K562 (cell line): ENCODE measurements around the gene PRPF18. TPM values are rescaled to one million over a fixed set of nuclear protein-coding genes. Genes with fewer than 3 reads are reported as not detected.

Experiments used
- CBFB ChIP-seq: sonication (generic); formaldehyde crosslinking; IDR thresholded peaks from 2 replicates; pipeline ENCODE4 v1.4.0; 2020; ENCODE audit warnings: mild to moderate bottlenecking, missing genetic modification reagents
- CREB3L1 ChIP-seq: fragments of 450-650 bp; IDR thresholded peaks from 2 replicates; pipeline ENCODE4 v1.6.1; 2014; ENCODE audit warnings: low read depth, mild to moderate bottlenecking, moderate library complexity, borderline replicate concordance
- E2F4 ChIP-seq: sonication (generic); formaldehyde crosslinking; IDR thresholded peaks from 2 replicates; pipeline ENCODE4 v1.8.0; 2022; ENCODE audit warnings: mild to moderate bottlenecking, low read depth, missing genetic modification reagents
- ELF4 ChIP-seq: fragments of 450-650 bp; formaldehyde crosslinking; IDR thresholded peaks from 2 replicates; pipeline ENCODE4 v1.4.0; 2022; ENCODE audit warnings: missing genetic modification characterization
- EP300 ChIP-seq: IDR thresholded peaks from 2 replicates; pipeline ENCODE4 v1.6.1; 2012; ENCODE audit warnings: low read length, improper control_type of control experiment
- FOXA3 ChIP-seq, 2 experiments: fragments of 450-650 bp in 1 of 2; sonication (generic) in 1 of 2; formaldehyde crosslinking; IDR thresholded peaks in 1 of 2; conservative IDR thresholded peaks in 1 of 2; 2 replicates each; pipeline versions ENCODE4 v1.4.0 to v1.8.0; 2020 to 2022; ENCODE audit warnings: mild to moderate bottlenecking in 2 of 2, missing genetic modification reagents in 1 of 2
- HMBOX1 ChIP-seq: sonication (generic); IDR thresholded peaks from 2 replicates; pipeline ENCODE4 v1.6.1; 2016
- KLF6 ChIP-seq: fragments of 250-450 bp; sonication (Bioruptor Pico); IDR thresholded peaks from 2 replicates; pipeline ENCODE4 v1.4.0; 2020; ENCODE audit warnings: mild to moderate bottlenecking, moderate library complexity, borderline replicate concordance
- MECOM ChIP-seq: fragments of 250-450 bp; sonication (Bioruptor Pico); IDR thresholded peaks from 2 replicates; pipeline ENCODE4 v1.8.0; 2022; ENCODE audit warnings: inconsistent platforms
- PML ChIP-seq: IDR thresholded peaks from 2 replicates; pipeline ENCODE4 v1.6.1; 2012; ENCODE audit warnings: low read length, inconsistent platforms
- SIX5 ChIP-seq, 2 experiments: IDR thresholded peaks; 2 replicates each; pipeline ENCODE4 v1.6.1; 2011; ENCODE audit warnings: low read length in 2 of 2, borderline replicate concordance in 1 of 2, low read depth in 1 of 2, mild to moderate bottlenecking in 1 of 2, moderate library complexity in 1 of 2; ENCODE audit not compliant: insufficient read depth in 1 of 2
- STAG1 ChIP-seq: sonication (generic); formaldehyde crosslinking; IDR thresholded peaks from 2 replicates; pipeline ENCODE4 v1.5.0; 2020; ENCODE audit warnings: missing genetic modification reagents, borderline replicate concordance
- TAF1 ChIP-seq: IDR thresholded peaks from 2 replicates; pipeline ENCODE4 v1.6.1; 2011; ENCODE audit warnings: mild to moderate bottlenecking, low read length, moderate library complexity; ENCODE audit not compliant: insufficient read depth, control insufficient read depth, severe bottlenecking; ENCODE audit errors: extremely low read depth
- UBTF ChIP-seq, 2 experiments: IDR thresholded peaks; 2 replicates each; pipeline ENCODE4 v1.6.1; 2012; ENCODE audit warnings: improper control_type of control experiment in 2 of 2, low read depth in 2 of 2, low read length in 2 of 2, borderline replicate concordance in 1 of 2
- ZBTB17 ChIP-seq: fragments of 450-650 bp; formaldehyde crosslinking; IDR thresholded peaks from 2 replicates; pipeline ENCODE4 v1.4.0; 2020; ENCODE audit warnings: mild to moderate bottlenecking
- ZNF592 ChIP-seq: fragments of 450-650 bp; IDR thresholded peaks from 2 replicates; pipeline ENCODE4 v1.6.1; 2017; ENCODE audit warnings: antibody characterized with exemption, mild to moderate bottlenecking
- polyA plus RNA-seq, 8 experiments: library from polyadenylated mRNA; depleted of rRNA in 4 of 8; stranded (reverse) in 5 of 8; unstranded in 3 of 8; fragments of >200 nt; fragmentation: Nextera tagmentation in 2 of 8; fragmentation: Illumina TruSeq in 1 of 8; extraction: Ambion mirVana in 2 of 8; extraction: Trizol in 1 of 8; gene quantifications; 2 replicates each; pipeline versions ENCODE4 v1.2.1 to v1.2.3, GENCODE V29; 2011 to 2014; ENCODE audit warnings: inconsistent platforms in 1 of 8, missing spikeins in 1 of 8
- total RNA-seq, 7 experiments: library from RNA; depleted of rRNA in 6 of 7; stranded (reverse); fragments of >200 nt in 6 of 7; fragmentation: Illumina TruSeq in 2 of 7; extraction: Trizol in 2 of 7; gene quantifications; 2 replicates each; pipeline versions ENCODE4 v1.2.1 to v1.2.3, GENCODE V29; 2011 to 2021; ENCODE audit warnings: low replicate concordance in 1 of 7

Gene PRPF18
- total and polyA plus RNA-seq, 9 of the 15 experiments (the other 6 are each of a cell fraction or from before 2014, with no cell fraction given), result 14.0 to 30.6 (median 23.1) TPM

- peak in 1 of 2 experiments; percentile 67; a peak in 1 of 4 replicates for TF ChIP-seq UBTF (IDR thresholded peaks at IDR 0.05; ENCODE audit: borderline replicate concordance in 1 of 2, low read depth in 2 of 2, low read length in 2 of 2)
- no peak for TF ChIP-seq CBFB (CRISPR knock-in tag)
- peak; percentile 32; the same call in 1 of the 2 replicates for TF ChIP-seq HMBOX1
- TF ChIP-seq TAF1, result peak; percentile 58
- no peak for TF ChIP-seq ZNF592
- TF ChIP-seq MECOM (CRISPR knock-in tag), result no peak
- TF ChIP-seq ZBTB17 (CRISPR knock-in tag), result 0 out of 2 replicates have a peak, but pooled peaks have one; percentile 40
- peak; percentile 51; the same call in 1 of the 2 replicates for TF ChIP-seq EP300
- peak; percentile 80; the same call in 1 of the 2 replicates for TF ChIP-seq CREB3L1
- TF ChIP-seq KLF6 (CRISPR knock-in tag), result no peak
- TF ChIP-seq SIX5 (IDR thresholded peaks at IDR 0.05; ENCODE audit: borderline replicate concordance in 1 of 2, insufficient read depth in 1 of 2, low read depth in 1 of 2, low read length in 2 of 2), result peak; percentile 21 to 30; a peak in 2 of 4 replicates
- peak; percentile 78; the same call in 1 of the 2 replicates for TF ChIP-seq E2F4 (CRISPR knock-in tag)
- TF ChIP-seq PML, result peak; percentile 76
- TF ChIP-seq STAG1, result no peak
- TF ChIP-seq FOXA3 (CRISPR knock-in tag; conservative IDR thresholded peaks at IDR 0.05 in 1 of 2, IDR thresholded peaks at IDR 0.05 in 1 of 2), result no peak
- 0 out of 2 replicates have a peak, but pooled peaks have one; percentile 54 for TF ChIP-seq ELF4 (CRISPR knock-in tag)
These were observed at the start of gene PRPF18 (continued) for GRCh38 chr10:13586676-13587355.
